MM.1S (cell line): ENCODE data around the gene ZYX.

ENCODE experiments used
- EZH2 ChIP-seq: fragments of 300-600 bp; sonication (generic); optimal IDR thresholded peaks from 2 replicates; pipeline ENCODE3; 2017; ENCODE audit warnings: low read depth, mild to moderate bottlenecking, antibody characterized with exemption, low read length, mixed read lengths
- EZH2phosphoT487 ChIP-seq: fragments of 300-600 bp; sonication (generic); IDR thresholded peaks from 2 replicates; pipeline ENCODE4 v1.6.1; 2018; ENCODE audit warnings: antibody characterized with exemption, low read length
- TF ChIP-seq, protein P1 (sequence below): fragments of 300-600 bp; sonication (generic); IDR thresholded peaks from 2 replicates; pipeline ENCODE4 v1.5.1; 2016; ENCODE audit warnings: antibody characterized with exemption, low read length, mixed read lengths

DNA sequence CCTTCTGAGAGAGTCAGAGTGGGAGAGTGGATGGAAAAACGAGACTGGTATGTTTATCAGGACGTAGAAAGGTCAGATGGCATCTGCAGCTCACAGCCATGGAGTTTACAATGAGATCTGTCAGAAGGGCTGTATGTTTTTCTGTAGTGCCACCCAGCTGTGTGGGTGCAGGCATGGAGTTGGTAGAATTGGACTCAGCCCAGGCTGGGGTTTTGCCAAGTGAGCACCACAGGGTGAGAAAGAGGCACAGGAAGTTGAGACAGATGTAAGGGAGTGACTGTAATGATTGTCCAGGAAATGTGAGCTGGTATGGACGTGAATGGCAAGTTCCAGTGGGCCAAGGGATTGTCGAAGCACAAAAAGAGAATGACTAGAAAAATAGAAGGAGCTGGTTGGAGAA is 9.1 kb upstream of the ZYX start:
- TF ChIP-seq EZH2 (no peak), EZH2phosphoT487 (no peak)
- TF ChIP-seq, protein P1, sequence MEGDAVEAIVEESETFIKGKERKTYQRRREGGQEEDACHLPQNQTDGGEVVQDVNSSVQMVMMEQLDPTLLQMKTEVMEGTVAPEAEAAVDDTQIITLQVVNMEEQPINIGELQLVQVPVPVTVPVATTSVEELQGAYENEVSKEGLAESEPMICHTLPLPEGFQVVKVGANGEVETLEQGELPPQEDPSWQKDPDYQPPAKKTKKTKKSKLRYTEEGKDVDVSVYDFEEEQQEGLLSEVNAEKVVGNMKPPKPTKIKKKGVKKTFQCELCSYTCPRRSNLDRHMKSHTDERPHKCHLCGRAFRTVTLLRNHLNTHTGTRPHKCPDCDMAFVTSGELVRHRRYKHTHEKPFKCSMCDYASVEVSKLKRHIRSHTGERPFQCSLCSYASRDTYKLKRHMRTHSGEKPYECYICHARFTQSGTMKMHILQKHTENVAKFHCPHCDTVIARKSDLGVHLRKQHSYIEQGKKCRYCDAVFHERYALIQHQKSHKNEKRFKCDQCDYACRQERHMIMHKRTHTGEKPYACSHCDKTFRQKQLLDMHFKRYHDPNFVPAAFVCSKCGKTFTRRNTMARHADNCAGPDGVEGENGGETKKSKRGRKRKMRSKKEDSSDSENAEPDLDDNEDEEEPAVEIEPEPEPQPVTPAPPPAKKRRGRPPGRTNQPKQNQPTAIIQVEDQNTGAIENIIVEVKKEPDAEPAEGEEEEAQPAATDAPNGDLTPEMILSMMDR = no peak
